COLO829 (cell line): Measurements from ENCODE around the gene COX7B.

Source experiments
- DNase-seq: peaks from one replicate; pipeline ENCODE4 v3.0.0; 2012; ENCODE audit warnings: low spot score

Gene COX7B

GRCh38 chrX:77945910-77946545 lies 46.8 kb downstream of the COX7B start:
- no peak for DNase-seq

- no peak for DNase-seq
These were observed 47.3 kb downstream of the COX7B start for GRCh38 chrX:77946571-77946970.

GRCh38 chrX:77949840-77950239 lies 50.6 kb downstream of the COX7B start:
- no peak for DNase-seq

GRCh38 chrX:77952173-77952572 lies 52.9 kb downstream of the COX7B start:
- DNase-seq: no peak

GRCh38 chrX:77953302-77953701 lies 54.0 kb downstream of the COX7B start:
- DNase-seq: no peak

GRCh38 chrX:77953708-77954107 lies 54.4 kb downstream of the COX7B start:
- no peak for DNase-seq
